HUDEP-2 (cell line): ENCODE data around the gene GJC1.

ENCODE experiments used
- DNase-seq, 76 experiments: peaks; one replicate each; lab custom pipeline; 2025; ENCODE audit not compliant: unreplicated experiment in 76 of 76; lab: John Stamatoyannopoulos, UW

Gene GJC1

GRCh38 chr17:44804302-44805089 lies 25.6 kb downstream of the GJC1 start:
- no peak for DNase-seq

- no peak for DNase-seq
Observed at GRCh38 chr17:44801880-44802279, 28.2 kb downstream of the GJC1 start.

- DNase-seq = no peak
Observed at GRCh38 chr17:44798356-44798755, 31.7 kb downstream of the GJC1 start.

- DNase-seq = no peak
Observed at GRCh38 chr17:44797802-44798201, 32.3 kb downstream of the GJC1 start.

GRCh38 chr17:44796731-44797130 lies 33.4 kb downstream of the GJC1 start:
- DNase-seq = no peak

- no peak for DNase-seq
Observed at GRCh38 chr17:44795928-44796327, 34.2 kb downstream of the GJC1 start.

GRCh38 chr17:44795421-44795820 lies 34.7 kb downstream of the GJC1 start:
- no peak for DNase-seq

GRCh38 chr17:44794851-44795413 lies 35.2 kb downstream of the GJC1 start:
- DNase-seq = no peak

- no peak for DNase-seq
Observed at GRCh38 chr17:44793885-44794842, 35.9 kb downstream of the GJC1 start.

- no peak for DNase-seq
Observed at GRCh38 chr17:44792276-44792675, 37.8 kb downstream of the GJC1 start.

- DNase-seq = no peak
Observed at GRCh38 chr17:44788139-44788538, 41.9 kb downstream of the GJC1 start.

GRCh38 chr17:44787271-44787940 lies 42.7 kb downstream of the GJC1 start:
- DNase-seq = no peak

- no peak for DNase-seq
Observed at GRCh38 chr17:44786551-44787081, 43.5 kb downstream of the GJC1 start.

- no peak for DNase-seq
Observed at GRCh38 chr17:44785921-44786320, 44.2 kb downstream of the GJC1 start.

- DNase-seq = no peak
Observed at GRCh38 chr17:44782326-44782850, 47.7 kb downstream of the GJC1 start.

GRCh38 chr17:44781551-44782325 lies 48.3 kb downstream of the GJC1 start:
- no peak for DNase-seq

GRCh38 chr17:44780845-44781480 lies 49.1 kb downstream of the GJC1 start:
- no peak for DNase-seq

- DNase-seq = no peak
Observed at GRCh38 chr17:44780161-44780560, 49.9 kb downstream of the GJC1 start.
